WTC11 (cell line): ENCODE data around the gene HBB.

ENCODE experiments used
- ETV6 ChIP-seq: sonication (generic); formaldehyde crosslinking; IDR thresholded peaks from 2 replicates; pipeline ENCODE4 v1.8.1; 2022; ENCODE audit warnings: mild to moderate bottlenecking, missing genetic modification reagents
- FOXP1 ChIP-seq: sonication (generic); formaldehyde crosslinking; IDR thresholded peaks from 2 replicates; pipeline ENCODE4 v1.8.0; 2022; ENCODE audit warnings: missing genetic modification reagents, mild to moderate bottlenecking, moderate library complexity, borderline replicate concordance
- NR1H2 ChIP-seq: sonication (generic); formaldehyde crosslinking; IDR thresholded peaks from 2 replicates; pipeline ENCODE4 v1.9.0; 2021; ENCODE audit warnings: mild to moderate bottlenecking, moderate library complexity, missing genetic modification reagents
- SP1 ChIP-seq: sonication (generic); formaldehyde crosslinking; conservative IDR thresholded peaks from 2 replicates; pipeline ENCODE4 v1.8.1; 2022; ENCODE audit warnings: missing genetic modification reagents
- TP53 ChIP-seq: sonication (generic); formaldehyde crosslinking; IDR thresholded peaks from 2 replicates; pipeline ENCODE4 v1.8.1; 2023; ENCODE audit warnings: mild to moderate bottlenecking, missing genetic modification reagents
- ZNF138 ChIP-seq: sonication (generic); formaldehyde crosslinking; conservative IDR thresholded peaks from 2 replicates; pipeline ENCODE4 v1.8.1; 2022; ENCODE audit warnings: mild to moderate bottlenecking, moderate library complexity, missing genetic modification reagents
- ZNF263 ChIP-seq: sonication (generic); formaldehyde crosslinking; IDR thresholded peaks from 2 replicates; pipeline ENCODE4 v1.8.1; 2022; ENCODE audit warnings: low read depth, mild to moderate bottlenecking, moderate library complexity, missing genetic modification reagents
- TF ChIP-seq, protein P1 (sequence below): fragments of 200-600 bp; IDR thresholded peaks from 2 replicates; pipeline ENCODE4 v1.8.0; 2022; ENCODE audit warnings: antibody characterized with exemption

DNA sequence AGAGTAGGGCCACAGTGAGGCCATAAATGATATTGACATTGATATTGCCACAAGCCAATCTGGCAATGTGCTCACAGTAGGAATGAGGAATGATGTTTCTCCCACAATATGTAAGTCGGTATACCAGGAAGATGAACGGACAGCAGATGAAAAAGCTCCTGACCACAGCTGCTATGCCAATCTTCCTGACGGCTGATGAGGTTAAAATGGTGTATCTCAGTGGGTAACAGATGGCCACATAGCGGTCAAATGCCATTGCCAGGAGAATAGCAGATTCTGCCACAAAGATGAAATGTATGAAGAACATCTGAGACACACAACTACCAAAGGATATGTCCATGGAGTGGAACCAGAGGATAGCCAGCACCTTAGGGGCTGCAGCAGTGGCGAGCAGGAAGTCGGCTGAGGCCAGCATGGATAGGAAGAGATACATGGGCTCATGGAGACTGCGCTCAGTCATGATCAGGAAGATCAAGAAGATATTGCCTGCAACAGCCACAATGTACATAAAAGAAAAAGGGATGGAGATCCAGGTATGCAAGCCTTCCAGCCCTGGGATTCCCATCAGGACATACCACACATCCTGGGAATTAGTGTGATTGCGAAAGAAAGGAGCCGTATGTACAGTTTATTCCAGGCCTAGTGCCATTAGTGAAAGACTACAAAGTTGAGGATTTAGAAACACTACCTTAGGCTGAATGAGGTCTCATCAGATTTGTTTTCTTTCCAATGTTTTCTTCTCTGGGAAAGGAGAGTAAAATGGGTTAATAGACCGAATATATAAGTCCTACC, 48.6 kb downstream of the HBB start:
- TF ChIP-seq, protein P1, sequence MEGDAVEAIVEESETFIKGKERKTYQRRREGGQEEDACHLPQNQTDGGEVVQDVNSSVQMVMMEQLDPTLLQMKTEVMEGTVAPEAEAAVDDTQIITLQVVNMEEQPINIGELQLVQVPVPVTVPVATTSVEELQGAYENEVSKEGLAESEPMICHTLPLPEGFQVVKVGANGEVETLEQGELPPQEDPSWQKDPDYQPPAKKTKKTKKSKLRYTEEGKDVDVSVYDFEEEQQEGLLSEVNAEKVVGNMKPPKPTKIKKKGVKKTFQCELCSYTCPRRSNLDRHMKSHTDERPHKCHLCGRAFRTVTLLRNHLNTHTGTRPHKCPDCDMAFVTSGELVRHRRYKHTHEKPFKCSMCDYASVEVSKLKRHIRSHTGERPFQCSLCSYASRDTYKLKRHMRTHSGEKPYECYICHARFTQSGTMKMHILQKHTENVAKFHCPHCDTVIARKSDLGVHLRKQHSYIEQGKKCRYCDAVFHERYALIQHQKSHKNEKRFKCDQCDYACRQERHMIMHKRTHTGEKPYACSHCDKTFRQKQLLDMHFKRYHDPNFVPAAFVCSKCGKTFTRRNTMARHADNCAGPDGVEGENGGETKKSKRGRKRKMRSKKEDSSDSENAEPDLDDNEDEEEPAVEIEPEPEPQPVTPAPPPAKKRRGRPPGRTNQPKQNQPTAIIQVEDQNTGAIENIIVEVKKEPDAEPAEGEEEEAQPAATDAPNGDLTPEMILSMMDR = no peak
- TF ChIP-seq NR1H2 (CRISPR knock-in tag) (no peak), ZNF138 (no peak), ETV6 (CRISPR knock-in tag) (no peak), FOXP1 (CRISPR knock-in tag) (no peak), TP53 (no peak), ZNF263 (CRISPR knock-in tag) (no peak), SP1 (no peak)
